GM12878 (cell line): ENCODE data around the gene WWOX.

ENCODE experiments used
- EED ChIP-seq: sonication (generic); IDR thresholded peaks from 2 replicates; pipeline ENCODE4 v1.6.1; 2016; ENCODE audit warnings: antibody characterized with exemption, low read depth
- MYC ChIP-seq: IDR thresholded peaks from 2 replicates; pipeline ENCODE4 v1.6.1; 2011; ENCODE audit warnings: mild to moderate bottlenecking, low read length, moderate library complexity, inconsistent platforms; ENCODE audit not compliant: insufficient read depth, insufficient replicate concordance, insufficient read length, severe bottlenecking
- NRF1 ChIP-seq: conservative IDR thresholded peaks from 2 replicates; pipeline ENCODE4 v1.6.1; 2011; ENCODE audit warnings: mild to moderate bottlenecking, low read depth, low read length, improper control_type of control experiment
- POLR2A ChIP-seq: IDR thresholded peaks from 2 replicates; pipeline ENCODE4 v1.6.1; 2011; ENCODE audit warnings: low read depth, mild to moderate bottlenecking, low read length
- SIX5 ChIP-seq: IDR thresholded peaks from 2 replicates; pipeline ENCODE4 v1.6.1; 2011; ENCODE audit warnings: mild to moderate bottlenecking, low read depth, low read length, moderate library complexity; ENCODE audit not compliant: severe bottlenecking
- TARDBP ChIP-seq: IDR thresholded peaks from 2 replicates; pipeline ENCODE4 v1.6.1; 2016; ENCODE audit warnings: borderline replicate concordance
- WRNIP1 ChIP-seq: IDR thresholded peaks from 2 replicates; pipeline ENCODE4 v1.6.1; 2011; ENCODE audit warnings: low read depth, low read length, improper control_type of control experiment, borderline replicate concordance
- ZNF24 ChIP-seq: fragments of 450-650 bp; IDR thresholded peaks from 2 replicates; pipeline ENCODE4 v1.6.1; 2017; ENCODE audit warnings: antibody characterized with exemption, mild to moderate bottlenecking
- TF ChIP-seq, protein P1 (sequence below), 3 experiments: IDR thresholded peaks in 2 of 3; conservative IDR thresholded peaks in 1 of 3; 2 replicates each; pipeline ENCODE4 v1.5.1; 2011; ENCODE audit warnings: low read depth in 3 of 3, low read length in 3 of 3, mild to moderate bottlenecking in 3 of 3, control low read depth in 2 of 3, moderate library complexity in 2 of 3, inconsistent platforms in 1 of 3, mixed read lengths in 1 of 3; ENCODE audit not compliant: control insufficient read depth in 2 of 3, insufficient read depth in 1 of 3; ENCODE audit errors: extremely low read depth in 1 of 3
- TF ChIP-seq, protein P2 (sequence below): fragments of 450-650 bp; IDR thresholded peaks from 2 replicates; pipeline ENCODE4 v1.6.1; 2018; ENCODE audit warnings: mild to moderate bottlenecking, low read depth, moderate library complexity; ENCODE audit not compliant: partially characterized antibody
- TF ChIP-seq, protein P3 (sequence below): fragments of 450-650 bp; IDR thresholded peaks from 2 replicates; pipeline ENCODE4 v1.6.1; 2017; ENCODE audit warnings: mild to moderate bottlenecking

DNA sequence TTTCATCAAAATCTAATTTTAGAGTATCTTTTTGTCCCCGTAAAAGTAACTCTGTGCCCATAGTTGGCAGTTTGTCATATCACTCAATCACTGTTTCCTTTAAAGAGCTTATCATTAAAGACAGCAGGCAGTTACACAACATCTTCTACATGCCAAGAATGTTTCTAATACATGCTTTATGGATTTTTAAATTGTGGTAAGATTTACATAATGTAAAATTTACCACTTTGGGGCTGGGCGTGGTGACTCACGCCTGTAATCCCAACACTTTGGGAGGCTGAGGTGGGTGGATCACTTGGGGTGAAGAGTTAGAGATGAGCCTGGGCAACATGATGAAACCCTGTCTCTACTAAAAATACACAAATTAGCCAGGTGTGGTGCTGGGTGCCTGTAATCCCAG lies 687.2 kb downstream of the WWOX start:
- TF ChIP-seq, protein P1, sequence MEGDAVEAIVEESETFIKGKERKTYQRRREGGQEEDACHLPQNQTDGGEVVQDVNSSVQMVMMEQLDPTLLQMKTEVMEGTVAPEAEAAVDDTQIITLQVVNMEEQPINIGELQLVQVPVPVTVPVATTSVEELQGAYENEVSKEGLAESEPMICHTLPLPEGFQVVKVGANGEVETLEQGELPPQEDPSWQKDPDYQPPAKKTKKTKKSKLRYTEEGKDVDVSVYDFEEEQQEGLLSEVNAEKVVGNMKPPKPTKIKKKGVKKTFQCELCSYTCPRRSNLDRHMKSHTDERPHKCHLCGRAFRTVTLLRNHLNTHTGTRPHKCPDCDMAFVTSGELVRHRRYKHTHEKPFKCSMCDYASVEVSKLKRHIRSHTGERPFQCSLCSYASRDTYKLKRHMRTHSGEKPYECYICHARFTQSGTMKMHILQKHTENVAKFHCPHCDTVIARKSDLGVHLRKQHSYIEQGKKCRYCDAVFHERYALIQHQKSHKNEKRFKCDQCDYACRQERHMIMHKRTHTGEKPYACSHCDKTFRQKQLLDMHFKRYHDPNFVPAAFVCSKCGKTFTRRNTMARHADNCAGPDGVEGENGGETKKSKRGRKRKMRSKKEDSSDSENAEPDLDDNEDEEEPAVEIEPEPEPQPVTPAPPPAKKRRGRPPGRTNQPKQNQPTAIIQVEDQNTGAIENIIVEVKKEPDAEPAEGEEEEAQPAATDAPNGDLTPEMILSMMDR (IDR thresholded peaks at IDR 0.05 in 2 of 3, conservative IDR thresholded peaks at IDR 0.05 in 1 of 3; ENCODE audit: control insufficient read depth in 2 of 3, extremely low read depth in 1 of 3, insufficient read depth in 1 of 3, low read depth in 3 of 3, low read length in 3 of 3) = no peak
- TF ChIP-seq ZNF24 = no peak
- no peak for TF ChIP-seq WRNIP1
- TF ChIP-seq, protein P2, sequence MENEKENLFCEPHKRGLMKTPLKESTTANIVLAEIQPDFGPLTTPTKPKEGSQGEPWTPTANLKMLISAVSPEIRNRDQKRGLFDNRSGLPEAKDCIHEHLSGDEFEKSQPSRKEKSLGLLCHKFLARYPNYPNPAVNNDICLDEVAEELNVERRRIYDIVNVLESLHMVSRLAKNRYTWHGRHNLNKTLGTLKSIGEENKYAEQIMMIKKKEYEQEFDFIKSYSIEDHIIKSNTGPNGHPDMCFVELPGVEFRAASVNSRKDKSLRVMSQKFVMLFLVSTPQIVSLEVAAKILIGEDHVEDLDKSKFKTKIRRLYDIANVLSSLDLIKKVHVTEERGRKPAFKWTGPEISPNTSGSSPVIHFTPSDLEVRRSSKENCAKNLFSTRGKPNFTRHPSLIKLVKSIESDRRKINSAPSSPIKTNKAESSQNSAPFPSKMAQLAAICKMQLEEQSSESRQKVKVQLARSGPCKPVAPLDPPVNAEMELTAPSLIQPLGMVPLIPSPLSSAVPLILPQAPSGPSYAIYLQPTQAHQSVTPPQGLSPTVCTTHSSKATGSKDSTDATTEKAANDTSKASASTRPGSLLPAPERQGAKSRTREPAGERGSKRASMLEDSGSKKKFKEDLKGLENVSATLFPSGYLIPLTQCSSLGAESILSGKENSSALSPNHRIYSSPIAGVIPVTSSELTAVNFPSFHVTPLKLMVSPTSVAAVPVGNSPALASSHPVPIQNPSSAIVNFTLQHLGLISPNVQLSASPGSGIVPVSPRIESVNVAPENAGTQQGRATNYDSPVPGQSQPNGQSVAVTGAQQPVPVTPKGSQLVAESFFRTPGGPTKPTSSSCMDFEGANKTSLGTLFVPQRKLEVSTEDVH = no peak
- TF ChIP-seq POLR2A = no peak
- no peak for TF ChIP-seq NRF1
- TF ChIP-seq, protein P3, sequence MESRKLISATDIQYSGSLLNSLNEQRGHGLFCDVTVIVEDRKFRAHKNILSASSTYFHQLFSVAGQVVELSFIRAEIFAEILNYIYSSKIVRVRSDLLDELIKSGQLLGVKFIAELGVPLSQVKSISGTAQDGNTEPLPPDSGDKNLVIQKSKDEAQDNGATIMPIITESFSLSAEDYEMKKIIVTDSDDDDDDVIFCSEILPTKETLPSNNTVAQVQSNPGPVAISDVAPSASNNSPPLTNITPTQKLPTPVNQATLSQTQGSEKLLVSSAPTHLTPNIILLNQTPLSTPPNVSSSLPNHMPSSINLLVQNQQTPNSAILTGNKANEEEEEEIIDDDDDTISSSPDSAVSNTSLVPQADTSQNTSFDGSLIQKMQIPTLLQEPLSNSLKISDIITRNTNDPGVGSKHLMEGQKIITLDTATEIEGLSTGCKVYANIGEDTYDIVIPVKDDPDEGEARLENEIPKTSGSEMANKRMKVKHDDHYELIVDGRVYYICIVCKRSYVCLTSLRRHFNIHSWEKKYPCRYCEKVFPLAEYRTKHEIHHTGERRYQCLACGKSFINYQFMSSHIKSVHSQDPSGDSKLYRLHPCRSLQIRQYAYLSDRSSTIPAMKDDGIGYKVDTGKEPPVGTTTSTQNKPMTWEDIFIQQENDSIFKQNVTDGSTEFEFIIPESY = no peak
- TF ChIP-seq EED = no peak
- no peak for TF ChIP-seq MYC
- TF ChIP-seq SIX5 = no peak
- no peak for TF ChIP-seq TARDBP
